ENCODE results near the gene UBR1.

- TF ChIP-seq EZH2phosphoT487 (IDR thresholded peaks at IDR 0.05; ENCODE audit: insufficient read depth, low read depth), result no peak
- no peak for TF ChIP-seq EZH2 (IDR thresholded peaks at IDR 0.05; ENCODE audit: insufficient read depth, poor library complexity, severe bottlenecking)
These were observed 16.0 kb upstream of the UBR1 start for GRCh38 chr15:43121863-43122262.
